ENCODE data around the gene ASS1. TPM values are rescaled to one million over a fixed set of nuclear protein-coding genes. Genes with fewer than 3 reads are reported as not detected.

ASS1 gene
- total and polyA plus RNA-seq, 10 donors: 15.4 to 37.4 (median 26.6) TPM

- no peaks in the 10 kb centered on the region for H3K9me3 ChIP-seq
- WGBS, 5 donors: 73 to 79% (median 75%) methylated on average over 11 to 13 of the region's 13 CpGs
- H3K36me3 ChIP-seq: no peaks in the 10 kb centered on the region
- H3K27ac ChIP-seq: no peak overlapping the region
- DNase-seq: no peak
- intact Hi-C loops (cut with DNase I; ENCODE audit: low total_unique reads): no loop called here
- peaks cover 0 to 58% (median 0%) of the 10 kb centered on the region in 7 donors for H3K27me3 ChIP-seq (replicated peaks in 1 of 7)
- H3K4me1 ChIP-seq: no peaks in the 10 kb centered on the region
- no peak overlapping the region for H3K4me3 ChIP-seq
- TF ChIP-seq POLR2AphosphoS5 (IDR thresholded peaks at IDR 0.05) (no peak), CTCF (IDR thresholded peaks at IDR 0.05 in 8 of 11, conservative IDR thresholded peaks at IDR 0.05 in 3 of 11) (no peak), POLR2A (IDR thresholded peaks at IDR 0.05) (no peak)
These were observed 83.0 kb downstream of the ASS1 start for GRCh38 chr9:130527651-130528310.

- Histone ChIP-seq H3K27me3 (replicated peaks in 1 of 7) (peaks cover 0 to 58% (median 8%) of the 10 kb centered on the region in 7 donors), H3K27ac (no peak overlapping the region), H3K36me3 (no peaks in the 10 kb centered on the region), H3K4me1 (no peaks in the 10 kb centered on the region), H3K4me3 (no peak overlapping the region), H3K9me3 (no peaks in the 10 kb centered on the region)
- intact Hi-C loops (cut with DNase I; ENCODE audit: low total_unique reads): no loop called here
- TF ChIP-seq POLR2A (IDR thresholded peaks at IDR 0.05) (no peak), POLR2AphosphoS5 (IDR thresholded peaks at IDR 0.05) (no peak), CTCF (IDR thresholded peaks at IDR 0.05 in 8 of 11, conservative IDR thresholded peaks at IDR 0.05 in 3 of 11) (no peak)
- DNase-seq: no peak
- WGBS, 5 donors: 83 to 90% (median 84%) methylated on average over 8 of the region's 8 CpGs
These were observed 83.9 kb downstream of the ASS1 start for GRCh38 chr9:130528674-130529073.

DNA sequence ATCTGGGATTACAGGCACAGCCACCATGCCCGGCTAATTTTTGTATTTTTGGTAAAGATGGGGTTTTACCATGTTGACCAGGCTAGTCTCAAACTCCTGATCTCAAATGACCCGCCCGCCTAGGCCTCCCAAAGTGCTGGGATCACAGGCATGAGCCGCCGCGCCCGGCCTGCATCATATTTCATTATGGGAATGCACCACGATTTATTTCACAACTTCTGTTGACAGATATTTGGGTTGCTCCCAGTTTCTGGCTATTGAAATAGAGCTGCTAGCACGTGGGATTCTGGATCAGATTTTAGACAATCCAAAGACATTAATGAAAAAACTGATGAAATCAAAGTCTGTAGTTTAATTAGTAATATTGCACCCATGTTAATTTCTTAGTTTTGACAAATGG lies 86.2 kb downstream of the ASS1 start:
- peaks cover 0 to 8% (median 3%) of the 10 kb centered on the region in 6 donors for H3K4me1 ChIP-seq
- no peak for DNase-seq
- no peak overlapping the region for H3K4me3 ChIP-seq
- H3K27me3 ChIP-seq (replicated peaks in 1 of 7): peaks cover 0 to 63% (median 16%) of the 10 kb centered on the region in 7 donors
- intact Hi-C loops (cut with DNase I; ENCODE audit: low total_unique reads): no loop called here
- 66 to 81% (median 73%) methylated on average over 9 of the region's 9 CpGs for WGBS, 5 donors
- no peaks in the 10 kb centered on the region for H3K36me3 ChIP-seq
- no peaks in the 10 kb centered on the region for H3K9me3 ChIP-seq
- no peak overlapping the region for H3K27ac ChIP-seq
- TF ChIP-seq POLR2A (IDR thresholded peaks at IDR 0.05) (no peak), POLR2AphosphoS5 (IDR thresholded peaks at IDR 0.05) (no peak), CTCF (IDR thresholded peaks at IDR 0.05 in 8 of 11, conservative IDR thresholded peaks at IDR 0.05 in 3 of 11) (no peak)

DNA sequence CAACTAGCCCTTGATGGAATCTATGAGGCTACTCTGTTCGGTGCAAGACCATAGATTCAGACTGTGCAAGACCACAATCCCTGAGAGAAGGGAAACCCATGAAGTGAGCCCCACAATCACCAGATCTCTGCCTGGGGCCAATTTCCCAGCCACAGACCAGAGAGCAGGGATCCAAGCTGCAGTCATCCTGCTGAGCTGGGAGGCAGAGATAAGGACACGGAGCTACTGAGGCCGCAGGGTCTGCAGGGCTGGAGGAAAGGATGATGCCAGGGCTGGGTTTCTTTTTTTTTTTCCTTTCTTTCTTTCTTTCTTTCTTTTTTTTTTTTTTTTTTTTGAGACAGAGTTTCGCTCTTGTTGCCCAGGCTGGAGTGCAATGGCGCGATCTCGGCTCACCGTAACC lies 86.9 kb downstream of the ASS1 start:
- peaks cover 0 to 63% (median 24%) of the 10 kb centered on the region in 7 donors for H3K27me3 ChIP-seq (replicated peaks in 1 of 7)
- intact Hi-C loops (cut with DNase I; ENCODE audit: low total_unique reads): no loop called here
- TF ChIP-seq CTCF (IDR thresholded peaks at IDR 0.05 in 8 of 11, conservative IDR thresholded peaks at IDR 0.05 in 3 of 11) (no peak), POLR2A (IDR thresholded peaks at IDR 0.05) (no peak)
- no peaks in the 10 kb centered on the region for H3K36me3 ChIP-seq
- no peaks in the 10 kb centered on the region for H3K9me3 ChIP-seq
- peaks cover 0 to 13% (median 6%) of the 10 kb centered on the region in 6 donors for H3K4me1 ChIP-seq
- H3K4me3 ChIP-seq: no peak overlapping the region
- DNase-seq: no peak
- 90 to 96% (median 94%) methylated on average over 7 to 8 of the region's 8 CpGs for WGBS, 5 donors
- no peak overlapping the region for H3K27ac ChIP-seq

All from spleen (tissue), 11 donors.